Measurements from ENCODE around the gene C12orf43. TPM values are rescaled to one million over a fixed set of nuclear protein-coding genes. Genes with fewer than 3 reads are reported as not detected.

Gene C12orf43
- total RNA-seq, 1 experiment from 2014 or later: 25.7 TPM

GRCh38 chr12:121010860-121011259, 5.4 kb downstream of the C12orf43 start:
- no peak overlapping the region for H2BK120ac ChIP-seq (ENCODE audit: low read depth, low read length, poor library complexity, severe bottlenecking)
- Mint-ChIP-seq H3K36me3 (ENCODE audit: insufficient read depth in 1 of 3, low read depth in 3 of 3) (peaks cover 26 to 59% (median 47%) of the 10 kb centered on the region in 3 experiments), H3K27me3 (ENCODE audit: low read depth) (no peaks in the 10 kb centered on the region), H3K9me3 (no peaks in the 10 kb centered on the region), H3K4me1 (peaks cover 8% of the 10 kb centered on the region in 2 experiments), H3K4me3 (no peak overlapping the region), H3K27ac (no peak overlapping the region)
- no peak for DNase-seq
- no peak overlapping the region for H3K18ac ChIP-seq (ENCODE audit: insufficient read length, low read depth, low read length)
- H3K23me2 ChIP-seq (ENCODE audit: insufficient read length, low read depth, low read length, poor library complexity, severe bottlenecking): peaks cover 4% of the 10 kb centered on the region
- H3K9ac ChIP-seq (ENCODE audit: extremely low read depth, insufficient read length, low read length): no peak overlapping the region
- H3T11ph ChIP-seq (ENCODE audit: low read length): no peak overlapping the region
- no peak overlapping the region for H3K4ac ChIP-seq (ENCODE audit: low read depth, low read length)
- H4K8ac ChIP-seq (replicated peaks; ENCODE audit: insufficient read length, low read depth, low read length): no peak overlapping the region
- WGBS (ENCODE audit: extremely low coverage, insufficient read length, low lambda C conversion rate): no CpG with 5 or more reads among the region's 8 CpGs
- no peak overlapping the region for H2BK5ac ChIP-seq (ENCODE audit: insufficient read length, low read length)
- no peak overlapping the region for H3K27ac ChIP-seq (ENCODE audit: insufficient read length, low read depth, low read length)
- H3K14ac ChIP-seq (ENCODE audit: insufficient read depth, low read length): no peak overlapping the region
- H2BK20ac ChIP-seq (ENCODE audit: low read depth, low read length, poor library complexity, severe bottlenecking): no peak overlapping the region
- no peak overlapping the region for H3K4me2 ChIP-seq (ENCODE audit: insufficient read depth, insufficient read length, low read length)
- H2BK15ac ChIP-seq (ENCODE audit: low read depth, low read length): no peak overlapping the region
- no peak overlapping the region for H2BK12ac ChIP-seq (ENCODE audit: insufficient read length, low read depth, low read length)
- H4K5ac ChIP-seq (ENCODE audit: insufficient read length, low read depth, low read length): no peak overlapping the region
- H4K91ac ChIP-seq (ENCODE audit: insufficient read length, low read depth, low read length): no peak overlapping the region
- no peaks in the 10 kb centered on the region for H3K79me2 ChIP-seq (ENCODE audit: insufficient read depth, low read length)
- no peaks in the 10 kb centered on the region for H3K27me3 ChIP-seq (ENCODE audit: insufficient read depth, low read length)
- TF ChIP-seq CTCF (conservative IDR thresholded peaks at IDR 0.05): no peak
- no peak overlapping the region for H2AFZ ChIP-seq (ENCODE audit: low read length)
- H3K4me1 ChIP-seq (ENCODE audit: insufficient read depth, low read length): no peaks in the 10 kb centered on the region
- no peaks in the 10 kb centered on the region for H4K20me1 ChIP-seq (ENCODE audit: control insufficient read depth, insufficient read depth, insufficient read length)
- H3K9me3 ChIP-seq (ENCODE audit: control insufficient read depth, low read depth, low read length): no peaks in the 10 kb centered on the region
- no peak overlapping the region for H2AK5ac ChIP-seq (ENCODE audit: insufficient read length, low read length)
- no peak overlapping the region for H3K56ac ChIP-seq (ENCODE audit: insufficient read length, low read depth, low read length)
- H3K79me1 ChIP-seq (ENCODE audit: insufficient read depth, low read depth, low read length, poor library complexity, severe bottlenecking): peaks cover 3% of the 10 kb centered on the region
- no peak overlapping the region for H3K23ac ChIP-seq (ENCODE audit: insufficient read length, low read depth, low read length)
